ENCODE data around the gene SLC23A1.

The SLC23A1 gene

DNA sequence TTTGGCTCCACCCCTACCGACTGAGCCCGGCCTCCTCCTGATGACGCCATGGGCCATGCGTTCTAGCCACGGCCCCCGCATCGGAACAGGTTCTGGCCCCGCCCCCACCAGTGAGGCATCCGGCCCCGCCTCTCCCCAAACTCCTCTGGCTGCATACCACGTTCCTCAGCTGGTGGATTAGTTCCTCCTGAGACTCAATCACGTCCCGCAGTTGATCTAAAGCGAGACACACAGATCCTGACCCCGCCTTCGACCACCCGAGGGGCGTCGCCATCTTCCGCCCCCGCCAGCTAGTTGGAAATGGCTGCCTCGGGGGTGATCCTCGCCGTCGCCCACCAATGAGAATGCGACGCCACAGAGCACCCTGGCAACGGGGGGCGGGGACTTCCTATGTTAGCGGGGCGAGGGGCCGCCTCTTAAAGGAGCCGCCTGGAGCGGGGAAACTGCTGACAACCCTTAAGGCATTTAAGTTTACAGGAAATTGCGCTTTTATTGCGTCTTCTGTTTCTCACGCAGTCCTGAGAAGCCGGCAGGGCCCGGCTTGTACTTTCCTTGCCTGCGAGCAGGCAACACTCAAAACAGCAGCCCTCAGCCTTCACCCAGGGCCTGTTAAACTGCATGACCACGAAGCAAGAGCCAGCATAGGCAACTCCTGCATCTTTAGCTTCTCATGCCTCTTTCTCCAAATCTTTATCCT lies 20.8 kb upstream of the SLC23A1 start, which contains the start of gene SPATA24 (continued):
- TF ChIP-seq, protein P1, sequence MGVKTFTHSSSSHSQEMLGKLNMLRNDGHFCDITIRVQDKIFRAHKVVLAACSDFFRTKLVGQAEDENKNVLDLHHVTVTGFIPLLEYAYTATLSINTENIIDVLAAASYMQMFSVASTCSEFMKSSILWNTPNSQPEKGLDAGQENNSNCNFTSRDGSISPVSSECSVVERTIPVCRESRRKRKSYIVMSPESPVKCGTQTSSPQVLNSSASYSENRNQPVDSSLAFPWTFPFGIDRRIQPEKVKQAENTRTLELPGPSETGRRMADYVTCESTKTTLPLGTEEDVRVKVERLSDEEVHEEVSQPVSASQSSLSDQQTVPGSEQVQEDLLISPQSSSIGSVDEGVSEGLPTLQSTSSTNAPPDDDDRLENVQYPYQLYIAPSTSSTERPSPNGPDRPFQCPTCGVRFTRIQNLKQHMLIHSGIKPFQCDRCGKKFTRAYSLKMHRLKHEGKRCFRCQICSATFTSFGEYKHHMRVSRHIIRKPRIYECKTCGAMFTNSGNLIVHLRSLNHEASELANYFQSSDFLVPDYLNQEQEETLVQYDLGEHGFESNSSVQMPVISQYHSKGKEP (tag by site-specific recombination; IDR thresholded peaks at IDR 0.05) = no peak
- TF ChIP-seq, protein P2, sequence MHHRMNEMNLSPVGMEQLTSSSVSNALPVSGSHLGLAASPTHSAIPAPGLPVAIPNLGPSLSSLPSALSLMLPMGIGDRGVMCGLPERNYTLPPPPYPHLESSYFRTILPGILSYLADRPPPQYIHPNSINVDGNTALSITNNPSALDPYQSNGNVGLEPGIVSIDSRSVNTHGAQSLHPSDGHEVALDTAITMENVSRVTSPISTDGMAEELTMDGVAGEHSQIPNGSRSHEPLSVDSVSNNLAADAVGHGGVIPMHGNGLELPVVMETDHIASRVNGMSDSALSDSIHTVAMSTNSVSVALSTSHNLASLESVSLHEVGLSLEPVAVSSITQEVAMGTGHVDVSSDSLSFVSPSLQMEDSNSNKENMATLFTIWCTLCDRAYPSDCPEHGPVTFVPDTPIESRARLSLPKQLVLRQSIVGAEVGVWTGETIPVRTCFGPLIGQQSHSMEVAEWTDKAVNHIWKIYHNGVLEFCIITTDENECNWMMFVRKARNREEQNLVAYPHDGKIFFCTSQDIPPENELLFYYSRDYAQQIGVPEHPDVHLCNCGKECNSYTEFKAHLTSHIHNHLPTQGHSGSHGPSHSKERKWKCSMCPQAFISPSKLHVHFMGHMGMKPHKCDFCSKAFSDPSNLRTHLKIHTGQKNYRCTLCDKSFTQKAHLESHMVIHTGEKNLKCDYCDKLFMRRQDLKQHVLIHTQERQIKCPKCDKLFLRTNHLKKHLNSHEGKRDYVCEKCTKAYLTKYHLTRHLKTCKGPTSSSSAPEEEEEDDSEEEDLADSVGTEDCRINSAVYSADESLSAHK (tag by site-specific recombination; IDR thresholded peaks at IDR 0.05) = no peak
- TF ChIP-seq KLF16 (tag by site-specific recombination; IDR thresholded peaks at IDR 0.05) (peak; percentile 98), ZNF544 (tag by site-specific recombination; IDR thresholded peaks at IDR 0.05) (no peak), SP7 (tag by site-specific recombination; IDR thresholded peaks at IDR 0.05) (peak; percentile 86), KLF9 (tag by site-specific recombination; IDR thresholded peaks at IDR 0.05; ENCODE audit: low read depth) (peak; percentile 98), YY2 (tag by site-specific recombination; IDR thresholded peaks at IDR 0.05) (peak; percentile 96), ZNF391 (tag by site-specific recombination; IDR thresholded peaks at IDR 0.05; ENCODE audit: borderline replicate concordance, low read depth) (peak; percentile 36; the same call in 1 of the 2 replicates), ZNF600 (tag by site-specific recombination; IDR thresholded peaks at IDR 0.05) (peak; percentile 70), ZNF629 (tag by site-specific recombination; IDR thresholded peaks at IDR 0.05) (peak; percentile 99), KLF8 (tag by site-specific recombination; IDR thresholded peaks at IDR 0.05) (peak; percentile 97), ZNF596 (tag by site-specific recombination; IDR thresholded peaks at IDR 0.05) (no peak), ZNF558 (tag by site-specific recombination; IDR thresholded peaks at IDR 0.05) (peak; percentile 54; the same call in 1 of the 2 replicates), KLF1 (tag by site-specific recombination; IDR thresholded peaks at IDR 0.05) (peak; percentile 89), ZNF768 (tag by site-specific recombination; IDR thresholded peaks at IDR 0.05) (no peak), SALL2 (tag by site-specific recombination; IDR thresholded peaks at IDR 0.05; ENCODE audit: borderline replicate concordance) (no peak), ZNF830 (tag by site-specific recombination; IDR thresholded peaks at IDR 0.05; ENCODE audit: low read depth) (no peak), ZNF23 (tag by site-specific recombination; IDR thresholded peaks at IDR 0.05; ENCODE audit: borderline replicate concordance) (no peak), ZXDB (tag by site-specific recombination; IDR thresholded peaks at IDR 0.05) (peak; percentile 93), BCL11B (tag by site-specific recombination; IDR thresholded peaks at IDR 0.05; ENCODE audit: low read depth) (no peak)
- TF ChIP-seq, protein P3, sequence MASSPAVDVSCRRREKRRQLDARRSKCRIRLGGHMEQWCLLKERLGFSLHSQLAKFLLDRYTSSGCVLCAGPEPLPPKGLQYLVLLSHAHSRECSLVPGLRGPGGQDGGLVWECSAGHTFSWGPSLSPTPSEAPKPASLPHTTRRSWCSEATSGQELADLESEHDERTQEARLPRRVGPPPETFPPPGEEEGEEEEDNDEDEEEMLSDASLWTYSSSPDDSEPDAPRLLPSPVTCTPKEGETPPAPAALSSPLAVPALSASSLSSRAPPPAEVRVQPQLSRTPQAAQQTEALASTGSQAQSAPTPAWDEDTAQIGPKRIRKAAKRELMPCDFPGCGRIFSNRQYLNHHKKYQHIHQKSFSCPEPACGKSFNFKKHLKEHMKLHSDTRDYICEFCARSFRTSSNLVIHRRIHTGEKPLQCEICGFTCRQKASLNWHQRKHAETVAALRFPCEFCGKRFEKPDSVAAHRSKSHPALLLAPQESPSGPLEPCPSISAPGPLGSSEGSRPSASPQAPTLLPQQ (tag by site-specific recombination; IDR thresholded peaks at IDR 0.05) = peak; percentile 86
- TF ChIP-seq, protein P4, sequence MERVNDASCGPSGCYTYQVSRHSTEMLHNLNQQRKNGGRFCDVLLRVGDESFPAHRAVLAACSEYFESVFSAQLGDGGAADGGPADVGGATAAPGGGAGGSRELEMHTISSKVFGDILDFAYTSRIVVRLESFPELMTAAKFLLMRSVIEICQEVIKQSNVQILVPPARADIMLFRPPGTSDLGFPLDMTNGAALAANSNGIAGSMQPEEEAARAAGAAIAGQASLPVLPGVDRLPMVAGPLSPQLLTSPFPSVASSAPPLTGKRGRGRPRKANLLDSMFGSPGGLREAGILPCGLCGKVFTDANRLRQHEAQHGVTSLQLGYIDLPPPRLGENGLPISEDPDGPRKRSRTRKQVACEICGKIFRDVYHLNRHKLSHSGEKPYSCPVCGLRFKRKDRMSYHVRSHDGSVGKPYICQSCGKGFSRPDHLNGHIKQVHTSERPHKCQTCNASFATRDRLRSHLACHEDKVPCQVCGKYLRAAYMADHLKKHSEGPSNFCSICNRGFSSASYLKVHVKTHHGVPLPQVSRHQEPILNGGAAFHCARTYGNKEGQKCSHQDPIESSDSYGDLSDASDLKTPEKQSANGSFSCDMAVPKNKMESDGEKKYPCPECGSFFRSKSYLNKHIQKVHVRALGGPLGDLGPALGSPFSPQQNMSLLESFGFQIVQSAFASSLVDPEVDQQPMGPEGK (tag by site-specific recombination; IDR thresholded peaks at IDR 0.05) = peak; percentile 100
- TF ChIP-seq, protein P5, sequence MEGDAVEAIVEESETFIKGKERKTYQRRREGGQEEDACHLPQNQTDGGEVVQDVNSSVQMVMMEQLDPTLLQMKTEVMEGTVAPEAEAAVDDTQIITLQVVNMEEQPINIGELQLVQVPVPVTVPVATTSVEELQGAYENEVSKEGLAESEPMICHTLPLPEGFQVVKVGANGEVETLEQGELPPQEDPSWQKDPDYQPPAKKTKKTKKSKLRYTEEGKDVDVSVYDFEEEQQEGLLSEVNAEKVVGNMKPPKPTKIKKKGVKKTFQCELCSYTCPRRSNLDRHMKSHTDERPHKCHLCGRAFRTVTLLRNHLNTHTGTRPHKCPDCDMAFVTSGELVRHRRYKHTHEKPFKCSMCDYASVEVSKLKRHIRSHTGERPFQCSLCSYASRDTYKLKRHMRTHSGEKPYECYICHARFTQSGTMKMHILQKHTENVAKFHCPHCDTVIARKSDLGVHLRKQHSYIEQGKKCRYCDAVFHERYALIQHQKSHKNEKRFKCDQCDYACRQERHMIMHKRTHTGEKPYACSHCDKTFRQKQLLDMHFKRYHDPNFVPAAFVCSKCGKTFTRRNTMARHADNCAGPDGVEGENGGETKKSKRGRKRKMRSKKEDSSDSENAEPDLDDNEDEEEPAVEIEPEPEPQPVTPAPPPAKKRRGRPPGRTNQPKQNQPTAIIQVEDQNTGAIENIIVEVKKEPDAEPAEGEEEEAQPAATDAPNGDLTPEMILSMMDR (tag by site-specific recombination; IDR thresholded peaks at IDR 0.05) = no peak
- TF ChIP-seq, protein P6, sequence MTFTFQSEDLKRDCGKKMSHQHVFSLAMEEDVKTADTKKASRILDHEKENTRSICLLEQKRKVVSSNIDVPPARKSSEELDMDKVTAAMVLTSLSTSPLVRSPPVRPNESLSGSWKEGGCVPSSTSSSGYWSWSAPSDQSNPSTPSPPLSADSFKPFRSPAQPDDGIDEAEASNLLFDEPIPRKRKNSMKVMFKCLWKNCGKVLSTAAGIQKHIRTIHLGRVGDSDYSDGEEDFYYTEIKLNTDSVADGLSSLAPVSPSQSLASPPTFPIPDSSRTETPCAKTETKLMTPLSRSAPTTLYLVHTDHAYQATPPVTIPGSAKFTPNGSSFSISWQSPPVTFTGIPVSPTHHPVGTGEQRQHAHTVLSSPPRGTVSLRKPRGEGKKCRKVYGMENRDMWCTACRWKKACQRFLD (tag by site-specific recombination; IDR thresholded peaks at IDR 0.05) = no peak
